NCI-H1105 (cell line): Measurements from ENCODE around the gene DLD.
"Not testable (repeated sequence)": the region's sequence is repeated elsewhere in the genome, so short reads cannot be mapped to it uniquely, and the experiment has no call there.

Experiments used
- DNase-seq: peaks from one replicate; lab custom pipeline; 2025; lab: John Stamatoyannopoulos, UW

DLD gene

GRCh38 chr7:107945332-107945731 lies 54.3 kb downstream of the DLD start:
- no peak for DNase-seq

- no peak for DNase-seq
Observed at GRCh38 chr7:107946451-107946850, 55.5 kb downstream of the DLD start.

GRCh38 chr7:107946881-107947280 lies 55.9 kb downstream of the DLD start:
- DNase-seq = no peak

- DNase-seq = no peak
Observed at GRCh38 chr7:107948645-107949442, 57.9 kb downstream of the DLD start.

GRCh38 chr7:107949443-107949935 lies 58.5 kb downstream of the DLD start:
- no peak for DNase-seq

- no peak for DNase-seq
Observed at GRCh38 chr7:107951172-107951787, 60.3 kb downstream of the DLD start.

GRCh38 chr7:107951896-107952295 lies 60.9 kb downstream of the DLD start:
- DNase-seq = no peak

GRCh38 chr7:107953265-107953923 lies 62.4 kb downstream of the DLD start:
- DNase-seq = no peak

- DNase-seq = no peak
Observed at GRCh38 chr7:107953924-107954303, 62.9 kb downstream of the DLD start.

GRCh38 chr7:107955394-107955793 lies 64.4 kb downstream of the DLD start:
- no peak for DNase-seq

- DNase-seq = not testable (repeated sequence)
Observed at GRCh38 chr7:107956950-107957349, 66.0 kb downstream of the DLD start.

- DNase-seq = no peak
Observed at GRCh38 chr7:107957436-107957835, 66.5 kb downstream of the DLD start.

- DNase-seq = no peak
Observed at GRCh38 chr7:107958764-107959526, 68.0 kb downstream of the DLD start.

- DNase-seq = no peak
Observed at GRCh38 chr7:107959527-107959898, 68.5 kb downstream of the DLD start.

- DNase-seq = no peak
Observed at GRCh38 chr7:107960272-107960671, 69.3 kb downstream of the DLD start.

- peak; percentile 71 for DNase-seq
Observed at GRCh38 chr7:107961405-107961804, 70.4 kb downstream of the DLD start.

- DNase-seq = no peak
Observed at GRCh38 chr7:107962817-107963216, 71.8 kb downstream of the DLD start.

GRCh38 chr7:107964510-107964909 lies 73.5 kb downstream of the DLD start:
- no peak for DNase-seq

GRCh38 chr7:107966711-107967110 lies 75.7 kb downstream of the DLD start:
- DNase-seq = no peak

- DNase-seq = no peak
Observed at GRCh38 chr7:107967420-107967819, 76.4 kb downstream of the DLD start.

- no peak for DNase-seq
Observed at GRCh38 chr7:107968449-107968848, 77.5 kb downstream of the DLD start.

GRCh38 chr7:107969856-107970255 lies 78.9 kb downstream of the DLD start:
- no peak for DNase-seq
